Adrenal gland (tissue), 5 donors: ENCODE data around the gene TP53BP2.

Source experiments
- CTCF ChIP-seq, 6 experiments: fragments of 450-650 bp in 4 of 6; fragments of 200-600 bp in 2 of 6; sonication (generic) in 1 of 6; IDR thresholded peaks; 1 replicate in 5 of 6; 2 replicates in 1 of 6; pipeline versions ENCODE4 v1.5.1 to v1.8.0; 2016 to 2021; ENCODE audit warnings: antibody characterized with exemption in 6 of 6, mild to moderate bottlenecking in 2 of 6, moderate library complexity in 1 of 6
- POLR2A ChIP-seq, 2 donors: fragments of 450-650 bp; IDR thresholded peaks; one replicate each; pipeline ENCODE4 v1.6.1; 2017; ENCODE audit warnings: antibody characterized with exemption in 2 of 2, mild to moderate bottlenecking in 2 of 2, moderate library complexity in 1 of 2
- donor health status: DM: no; HTN: no; CAD: no.

GRCh38 chr1:223853275-223853674, 7.5 kb upstream of the TP53BP2 start:
- TF ChIP-seq CTCF (IDR thresholded peaks at IDR 0.05): no peak
- no peak for TF ChIP-seq POLR2A (IDR thresholded peaks at IDR 0.05)
